Subcutaneous adipose tissue (tissue), 4 donors: Measurements from ENCODE around the gene ZBTB5. TPM values are rescaled to one million over a fixed set of nuclear protein-coding genes. Genes with fewer than 3 reads are reported as not detected.

Experiments
- CTCF ChIP-seq: fragments of 450-650 bp; IDR thresholded peaks from one replicate; pipeline ENCODE4 v1.5.1; 2016; ENCODE audit warnings: low read depth, mild to moderate bottlenecking, control low read depth, antibody characterized with exemption, moderate library complexity
- total RNA-seq, 4 donors: library from RNA; depleted of rRNA; stranded (reverse); fragments of >200 nt; gene quantifications; one replicate each; pipeline ENCODE4 v1.1.0, GENCODE V29; 2016

ZBTB5 gene
- total RNA-seq, 4 donors from 2014 or later = 6.0 to 9.0 (median 7.7) TPM

GRCh38 chr9:37449862-37450632, 15.2 kb downstream of the ZBTB5 start:
- TF ChIP-seq CTCF = no peak

GRCh38 chr9:37447111-37447510, 18.1 kb downstream of the ZBTB5 start:
- TF ChIP-seq CTCF = no peak

GRCh38 chr9:37446401-37446800, 18.8 kb downstream of the ZBTB5 start:
- TF ChIP-seq CTCF = no peak

GRCh38 chr9:37445832-37446231, 19.4 kb downstream of the ZBTB5 start:
- TF ChIP-seq CTCF = no peak

- no peak for TF ChIP-seq CTCF
Measured at GRCh38 chr9:37444890-37445289, 20.4 kb downstream of the ZBTB5 start.

- no peak for TF ChIP-seq CTCF
Measured at GRCh38 chr9:37443566-37443965, 21.7 kb downstream of the ZBTB5 start.

- TF ChIP-seq CTCF = no peak
Measured at GRCh38 chr9:37442556-37442955, 22.7 kb downstream of the ZBTB5 start.
